Activated naive CD8-positive, alpha-beta T cell treated with anti-CD3 and anti-CD28 coated beads, Interleukin-2, amount 10 ng/mL, durations not matched to agents 7 days and 5 days (primary cell): ENCODE results near the gene MAGEC1. TPM values are rescaled to one million over a fixed set of nuclear protein-coding genes. Genes with fewer than 3 reads are reported as not detected.
"Not testable (repeated sequence)": the region's sequence is repeated elsewhere in the genome, so short reads cannot be mapped to it uniquely, and the experiment has no call there.

ENCODE experiments used
- ATAC-seq: fragments of 150-1000 bp; cut with Tn5 transposase; one replicate; pipeline ENCODE4 v1.10.0; 2021; ENCODE audit warnings: low read depth, moderate library complexity
- POLR2A ChIA-PET: fragments of 350-600 bp; sonication (Branson Sonifier 250); formaldehyde crosslinking; loops from one replicate; lab custom pipeline; 2021; ENCODE audit warnings: antibody characterized with exemption; lab: Charles Lee
- DNase-seq: peaks from one replicate; pipeline ENCODE4 v3.0.0; 2021
- H3K27ac Mint-ChIP-seq: one replicate; pipeline ENCODE4 v1.8.0; 2022; ENCODE audit warnings: mild to moderate bottlenecking, mixed read lengths
- H3K27me3 Mint-ChIP-seq: one replicate; pipeline ENCODE4 v1.8.0; 2022; ENCODE audit warnings: mild to moderate bottlenecking, moderate library complexity, mixed read lengths
- H3K36me3 Mint-ChIP-seq: one replicate; pipeline ENCODE4 v1.8.0; 2021; ENCODE audit warnings: mild to moderate bottlenecking, mixed read lengths
- H3K4me1 Mint-ChIP-seq: one replicate; pipeline ENCODE4 v1.8.0; 2021; ENCODE audit warnings: mixed read lengths
- H3K4me3 Mint-ChIP-seq: one replicate; pipeline ENCODE4 v1.8.0; 2022; ENCODE audit warnings: mild to moderate bottlenecking, moderate library complexity, mixed read lengths
- H3K9me3 Mint-ChIP-seq: one replicate; pipeline ENCODE4 v1.8.0; 2021; ENCODE audit warnings: mixed read lengths
- total RNA-seq, 2 experiments: library from RNA; stranded (reverse); gene quantifications; one replicate each; pipeline ENCODE4 v1.2.3, GENCODE V29; 2021

Gene MAGEC1, protein sequence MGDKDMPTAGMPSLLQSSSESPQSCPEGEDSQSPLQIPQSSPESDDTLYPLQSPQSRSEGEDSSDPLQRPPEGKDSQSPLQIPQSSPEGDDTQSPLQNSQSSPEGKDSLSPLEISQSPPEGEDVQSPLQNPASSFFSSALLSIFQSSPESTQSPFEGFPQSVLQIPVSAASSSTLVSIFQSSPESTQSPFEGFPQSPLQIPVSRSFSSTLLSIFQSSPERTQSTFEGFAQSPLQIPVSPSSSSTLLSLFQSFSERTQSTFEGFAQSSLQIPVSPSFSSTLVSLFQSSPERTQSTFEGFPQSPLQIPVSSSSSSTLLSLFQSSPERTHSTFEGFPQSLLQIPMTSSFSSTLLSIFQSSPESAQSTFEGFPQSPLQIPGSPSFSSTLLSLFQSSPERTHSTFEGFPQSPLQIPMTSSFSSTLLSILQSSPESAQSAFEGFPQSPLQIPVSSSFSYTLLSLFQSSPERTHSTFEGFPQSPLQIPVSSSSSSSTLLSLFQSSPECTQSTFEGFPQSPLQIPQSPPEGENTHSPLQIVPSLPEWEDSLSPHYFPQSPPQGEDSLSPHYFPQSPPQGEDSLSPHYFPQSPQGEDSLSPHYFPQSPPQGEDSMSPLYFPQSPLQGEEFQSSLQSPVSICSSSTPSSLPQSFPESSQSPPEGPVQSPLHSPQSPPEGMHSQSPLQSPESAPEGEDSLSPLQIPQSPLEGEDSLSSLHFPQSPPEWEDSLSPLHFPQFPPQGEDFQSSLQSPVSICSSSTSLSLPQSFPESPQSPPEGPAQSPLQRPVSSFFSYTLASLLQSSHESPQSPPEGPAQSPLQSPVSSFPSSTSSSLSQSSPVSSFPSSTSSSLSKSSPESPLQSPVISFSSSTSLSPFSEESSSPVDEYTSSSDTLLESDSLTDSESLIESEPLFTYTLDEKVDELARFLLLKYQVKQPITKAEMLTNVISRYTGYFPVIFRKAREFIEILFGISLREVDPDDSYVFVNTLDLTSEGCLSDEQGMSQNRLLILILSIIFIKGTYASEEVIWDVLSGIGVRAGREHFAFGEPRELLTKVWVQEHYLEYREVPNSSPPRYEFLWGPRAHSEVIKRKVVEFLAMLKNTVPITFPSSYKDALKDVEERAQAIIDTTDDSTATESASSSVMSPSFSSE
- total RNA-seq, result not detected

DNA sequence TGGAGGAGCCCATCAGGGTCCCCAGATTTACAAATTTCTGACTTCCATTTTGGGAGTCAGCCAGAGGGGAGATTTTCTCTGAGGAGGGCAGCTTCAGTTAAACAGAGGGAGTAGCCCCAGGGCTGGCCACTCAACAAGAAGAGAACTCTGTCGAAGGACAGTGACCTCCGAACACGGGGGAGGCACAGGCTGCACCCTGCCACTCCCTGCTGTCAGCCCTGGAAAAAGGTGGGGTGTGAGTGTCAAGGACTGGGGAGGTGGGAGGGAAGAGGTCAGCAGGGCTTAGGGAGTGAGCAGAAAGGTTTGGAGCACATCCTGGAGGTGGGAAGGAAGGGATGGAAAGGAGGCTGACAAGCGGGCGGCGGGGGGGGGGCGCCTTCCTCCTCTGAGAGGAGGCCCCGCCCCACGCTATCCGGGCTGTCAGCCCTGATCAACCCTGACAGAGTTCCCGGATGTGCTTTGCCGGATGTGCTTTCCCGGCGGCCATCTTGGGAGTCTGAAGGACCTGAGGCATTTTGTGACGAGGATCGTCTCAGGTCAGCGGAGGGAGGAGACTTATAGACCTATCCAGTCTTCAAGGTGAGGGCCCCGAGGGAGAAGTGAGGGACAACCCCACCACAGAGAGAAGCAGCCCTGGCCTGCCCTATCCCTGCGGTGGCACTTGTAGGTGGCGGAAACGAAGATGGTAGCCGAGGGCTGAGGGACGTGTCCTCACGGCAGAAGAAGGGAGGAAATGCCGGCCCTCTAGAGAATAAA, at the start of gene MAGEC1:
MAGEC1 (plus strand) TSS at position 495 of the 756 bp plus-strand sequence. CDS start 1,179 bp downstream, outside the sequence.
- ATAC-seq (no peak), DNase-seq (no peak)
- Mint-ChIP-seq H3K27me3 (no peaks in the 10 kb centered on the region), H3K36me3 (no peaks in the 10 kb centered on the region), H3K4me1 (no peaks in the 10 kb centered on the region), H3K4me3 (no peak within 1 kb of the TSS), H3K27ac (no peak within 1 kb of the TSS), H3K9me3 (no peaks in the 10 kb centered on the region)
- POLR2A ChIA-PET, result no interaction called here

DNA sequence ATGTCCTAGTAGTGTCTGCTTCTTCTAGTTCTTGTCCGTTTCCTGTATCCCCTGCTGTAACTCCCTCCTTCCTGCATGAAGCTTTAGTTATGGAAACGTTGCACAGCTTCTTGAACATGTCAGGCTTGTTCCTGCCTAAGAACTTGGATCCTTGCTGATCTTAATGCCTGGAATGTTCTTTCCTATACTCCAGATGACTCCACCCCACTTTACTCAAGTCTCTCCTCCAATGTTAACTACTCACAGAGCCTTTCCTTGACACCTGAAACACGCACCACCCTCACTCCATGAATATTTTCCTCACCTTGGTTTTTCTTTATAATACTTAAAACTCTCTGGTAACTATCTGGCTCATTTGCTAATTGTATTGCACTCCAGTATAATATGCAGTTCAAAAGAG, 46.2 kb upstream of the MAGEC1 start:
- POLR2A ChIA-PET, result no interaction called here
- no peaks in the 10 kb centered on the region for H3K9me3 Mint-ChIP-seq
- DNase-seq, result no peak
- no peak overlapping the region for H3K27ac Mint-ChIP-seq
- H3K4me3 Mint-ChIP-seq, result no peak overlapping the region
- H3K36me3 Mint-ChIP-seq, result no peaks in the 10 kb centered on the region
- no peaks in the 10 kb centered on the region for H3K4me1 Mint-ChIP-seq
- no peak for ATAC-seq
- H3K27me3 Mint-ChIP-seq, result no peaks in the 10 kb centered on the region

DNA sequence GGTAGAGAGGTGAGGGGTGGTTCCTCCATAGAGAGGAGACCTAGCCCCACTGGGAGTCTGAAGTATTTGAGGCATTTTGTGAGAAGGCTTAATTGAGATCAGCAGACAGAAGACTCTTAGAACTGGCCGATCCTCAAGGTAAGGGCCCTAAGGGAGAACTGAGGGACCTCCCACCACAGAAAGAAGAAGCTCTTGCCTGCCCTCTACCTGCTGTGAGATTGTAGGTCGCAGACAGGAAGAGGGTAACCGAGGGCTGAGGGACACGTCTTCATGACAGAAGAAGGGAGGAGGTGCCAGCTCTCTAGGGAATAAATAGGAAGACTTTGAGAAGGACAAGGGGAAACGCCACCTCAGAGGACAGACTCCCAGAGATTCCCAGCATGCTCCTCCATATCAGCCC, 24.1 kb upstream of the MAGEC1 start:
- H3K36me3 Mint-ChIP-seq, result no peaks in the 10 kb centered on the region
- ATAC-seq, result no peak
- POLR2A ChIA-PET, result no interaction called here
- H3K4me1 Mint-ChIP-seq, result no peaks in the 10 kb centered on the region
- H3K4me3 Mint-ChIP-seq, result no peak overlapping the region
- no peaks in the 10 kb centered on the region for H3K9me3 Mint-ChIP-seq
- no peak overlapping the region for H3K27ac Mint-ChIP-seq
- DNase-seq, result no peak
- no peaks in the 10 kb centered on the region for H3K27me3 Mint-ChIP-seq

DNA sequence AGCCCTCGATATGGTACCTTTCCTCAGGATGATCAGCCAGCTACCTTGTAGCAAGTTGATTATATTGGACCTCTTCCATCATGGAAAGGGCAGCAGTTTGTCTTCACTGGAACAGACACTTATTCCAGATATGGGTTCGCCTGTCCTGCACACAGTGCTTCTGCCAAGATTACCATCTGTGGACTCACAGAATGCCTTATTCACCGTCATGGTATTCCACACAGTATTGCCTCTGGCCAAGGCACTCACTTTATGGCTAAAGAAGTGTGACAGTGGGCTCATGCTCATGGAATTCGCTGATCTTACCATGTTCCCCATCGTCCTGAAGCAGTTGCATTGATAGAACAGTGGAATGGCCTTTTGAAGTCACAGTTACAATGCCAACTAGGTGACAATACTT, 14.9 kb upstream of the MAGEC1 start:
- H3K4me3 Mint-ChIP-seq, H3K4me1 Mint-ChIP-seq, POLR2A ChIA-PET, H3K36me3 Mint-ChIP-seq, H3K27ac Mint-ChIP-seq, DNase-seq, H3K27me3 Mint-ChIP-seq, ATAC-seq, H3K9me3 Mint-ChIP-seq: not testable (repeated sequence)

DNA sequence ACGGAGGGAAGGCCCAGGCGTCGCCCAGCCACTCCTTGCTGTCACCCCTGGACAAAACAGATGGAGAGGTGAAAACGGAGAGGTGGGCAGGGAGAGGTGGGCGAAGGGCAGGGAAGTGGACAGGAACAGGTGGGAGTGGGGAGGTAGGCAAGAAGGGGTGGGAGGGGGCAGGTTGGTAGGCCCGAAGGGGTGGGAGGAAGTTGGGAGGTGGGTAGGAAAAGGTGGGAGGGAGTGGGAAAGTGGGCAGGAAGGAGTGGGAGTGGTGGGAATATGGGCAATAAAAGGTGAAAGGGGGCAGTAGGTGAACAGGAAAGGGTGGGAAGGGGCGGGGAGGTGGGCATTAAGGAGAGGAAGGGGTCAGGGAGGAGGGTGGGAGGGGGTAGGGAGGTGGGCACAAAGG, 9.0 kb upstream of the MAGEC1 start:
- Mint-ChIP-seq H3K36me3 (no peaks in the 10 kb centered on the region), H3K4me3 (no peak overlapping the region), H3K27me3 (no peaks in the 10 kb centered on the region), H3K27ac (no peak overlapping the region), H3K4me1 (no peaks in the 10 kb centered on the region), H3K9me3 (no peaks in the 10 kb centered on the region)
- DNase-seq (no peak), ATAC-seq (no peak)
- POLR2A ChIA-PET, result no interaction called here

DNA sequence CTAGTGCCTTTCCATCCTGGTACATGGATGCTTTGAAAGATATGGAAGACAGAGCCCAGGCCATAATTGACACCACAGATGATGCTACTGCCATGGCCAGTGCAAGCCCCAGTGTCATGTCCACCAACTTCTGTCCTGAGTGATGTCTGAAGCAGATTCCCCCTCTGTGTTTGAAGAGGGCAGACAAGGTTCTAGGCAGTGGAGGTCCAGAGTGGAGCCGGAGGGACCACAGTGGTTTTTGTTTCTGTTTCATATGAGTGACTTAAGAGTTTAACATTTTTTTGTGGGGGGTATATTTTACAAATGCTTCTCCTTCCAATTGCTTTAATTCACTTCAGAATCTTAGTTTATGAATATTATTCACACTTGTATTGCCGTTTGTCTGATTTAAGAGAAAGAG, 6.0 kb upstream of the MAGEC1 start:
- Mint-ChIP-seq H3K9me3 (no peaks in the 10 kb centered on the region), H3K27ac (no peak overlapping the region), H3K4me3 (no peak overlapping the region), H3K36me3 (no peaks in the 10 kb centered on the region), H3K4me1 (no peaks in the 10 kb centered on the region), H3K27me3 (no peaks in the 10 kb centered on the region)
- DNase-seq, result no peak
- POLR2A ChIA-PET, result no interaction called here
- no peak for ATAC-seq

DNA sequence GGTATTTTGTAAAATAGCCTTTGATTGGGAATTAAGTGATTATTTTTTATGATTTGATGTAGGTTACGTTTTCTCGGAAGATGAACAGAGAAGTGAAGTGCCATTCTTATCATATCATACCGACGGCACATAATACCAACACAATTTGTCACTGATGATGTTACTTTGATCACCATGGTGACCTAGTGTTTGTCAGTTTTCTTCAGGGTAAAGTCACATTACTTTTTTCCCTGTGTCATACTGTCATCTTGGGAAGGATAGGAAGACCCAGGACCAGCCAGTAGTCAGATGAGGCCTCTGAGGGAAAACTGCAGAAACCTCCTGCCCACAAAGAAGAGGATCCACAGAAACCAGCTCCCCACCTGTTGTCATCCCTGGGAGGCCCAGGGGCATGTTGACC, 1.3 kb upstream of the MAGEC1 start:
- Mint-ChIP-seq H3K36me3 (no peaks in the 10 kb centered on the region), H3K9me3 (no peaks in the 10 kb centered on the region), H3K4me3 (no peak overlapping the region), H3K27ac (no peak overlapping the region), H3K27me3 (no peaks in the 10 kb centered on the region), H3K4me1 (no peaks in the 10 kb centered on the region)
- DNase-seq, result no peak
- POLR2A ChIA-PET, result no interaction called here
- no peak for ATAC-seq

DNA sequence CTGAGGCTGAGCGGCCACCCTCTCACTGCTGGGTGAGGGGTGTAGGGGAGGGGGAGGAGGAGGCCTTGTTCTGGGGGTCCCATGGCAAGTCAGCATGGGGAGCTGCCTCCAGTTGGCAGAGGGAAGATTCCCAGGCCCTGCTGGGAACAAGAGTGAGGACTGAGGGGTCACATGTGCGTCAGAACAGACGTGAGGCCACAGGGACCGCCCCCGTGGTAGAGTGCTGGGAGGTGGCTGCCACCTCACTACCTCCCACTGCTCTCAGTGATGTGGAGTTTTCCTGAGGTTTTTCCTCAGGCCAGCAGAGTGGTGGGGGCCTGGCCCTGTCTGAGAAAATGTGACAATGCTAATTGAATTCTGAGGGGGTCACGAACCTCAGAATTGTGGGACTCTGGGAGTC, 568 bp downstream of the MAGEC1 start:
- DNase-seq, result no peak
- H3K36me3 Mint-ChIP-seq, result no peaks in the 10 kb centered on the region
- POLR2A ChIA-PET, result no interaction called here
- no peaks in the 10 kb centered on the region for H3K9me3 Mint-ChIP-seq
- H3K27ac Mint-ChIP-seq, result no peak overlapping the region
- H3K4me1 Mint-ChIP-seq, result no peaks in the 10 kb centered on the region
- ATAC-seq, result no peak
- no peaks in the 10 kb centered on the region for H3K27me3 Mint-ChIP-seq
- H3K4me3 Mint-ChIP-seq, result no peak overlapping the region

DNA sequence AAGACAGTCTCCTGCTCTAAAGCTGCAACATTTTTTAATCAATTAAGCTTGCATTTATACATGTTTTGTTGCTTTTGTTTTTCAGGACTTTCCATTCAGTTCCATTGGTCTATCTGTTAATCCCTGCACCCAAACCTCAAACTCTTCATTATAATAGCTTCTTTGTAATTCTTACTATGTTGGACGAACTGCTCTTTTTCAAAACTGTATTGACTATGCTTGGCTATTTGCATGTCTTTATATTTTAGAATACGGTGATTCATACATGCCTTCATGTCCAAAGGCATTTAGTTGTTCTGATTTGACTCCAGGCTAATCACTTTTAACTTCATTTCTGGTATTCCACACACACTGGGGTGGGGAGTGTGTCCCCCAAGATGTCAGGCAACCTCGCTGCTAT, 14.1 kb downstream of the MAGEC1 start:
- POLR2A ChIA-PET, result no interaction called here
- no peaks in the 10 kb centered on the region for H3K27me3 Mint-ChIP-seq
- H3K36me3 Mint-ChIP-seq, result no peaks in the 10 kb centered on the region
- H3K4me3 Mint-ChIP-seq, result no peak overlapping the region
- no peaks in the 10 kb centered on the region for H3K4me1 Mint-ChIP-seq
- no peak overlapping the region for H3K27ac Mint-ChIP-seq
- DNase-seq (no peak), ATAC-seq (no peak)
- H3K9me3 Mint-ChIP-seq, result no peaks in the 10 kb centered on the region

DNA sequence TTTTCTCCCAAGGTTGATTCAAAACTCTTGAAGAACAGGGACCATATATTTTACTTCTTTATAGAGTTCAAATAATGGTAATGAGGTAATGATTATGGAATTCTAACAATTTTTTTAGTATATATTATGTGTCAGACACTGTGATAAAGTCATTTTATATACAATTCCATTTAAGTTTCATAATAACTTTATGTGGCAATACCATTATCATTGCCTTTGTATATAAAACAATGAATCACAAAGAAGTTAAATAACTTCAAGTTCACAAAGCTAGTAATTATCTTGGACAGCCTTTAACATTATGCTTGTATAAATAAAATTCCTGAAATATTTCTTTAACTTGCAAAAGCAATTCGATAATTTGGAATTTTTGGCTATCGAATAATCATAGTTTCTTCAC, 20.6 kb downstream of the MAGEC1 start:
- Mint-ChIP-seq H3K27me3 (no peaks in the 10 kb centered on the region), H3K4me1 (no peaks in the 10 kb centered on the region), H3K36me3 (no peaks in the 10 kb centered on the region), H3K27ac (no peak overlapping the region), H3K9me3 (no peaks in the 10 kb centered on the region), H3K4me3 (no peak overlapping the region)
- POLR2A ChIA-PET, result no interaction called here
- no peak for ATAC-seq
- DNase-seq, result no peak

DNA sequence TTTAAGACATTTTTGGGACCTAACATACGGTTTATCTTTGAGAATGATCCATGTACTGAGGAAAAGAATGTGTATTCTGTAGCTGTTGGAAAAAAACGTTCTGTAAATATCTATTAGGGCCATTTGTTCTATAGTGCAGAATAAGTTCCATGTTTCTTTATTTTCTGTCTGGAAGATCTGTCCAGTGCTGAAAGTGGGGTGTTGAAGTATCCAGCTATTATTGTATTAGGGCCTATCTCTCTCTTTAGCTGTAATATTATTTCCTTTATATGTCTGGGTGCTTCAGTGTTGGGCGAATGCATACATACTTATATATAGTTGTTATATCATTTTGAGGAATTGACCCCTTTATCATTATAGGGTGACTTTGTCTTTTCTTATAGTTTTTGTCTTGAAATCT, 24.7 kb downstream of the MAGEC1 start:
- Mint-ChIP-seq H3K36me3 (no peaks in the 10 kb centered on the region), H3K4me1 (no peaks in the 10 kb centered on the region), H3K27me3 (no peaks in the 10 kb centered on the region), H3K9me3 (no peaks in the 10 kb centered on the region), H3K27ac (no peak overlapping the region), H3K4me3 (no peak overlapping the region)
- ATAC-seq (no peak), DNase-seq (no peak)
- POLR2A ChIA-PET, result no interaction called here

DNA sequence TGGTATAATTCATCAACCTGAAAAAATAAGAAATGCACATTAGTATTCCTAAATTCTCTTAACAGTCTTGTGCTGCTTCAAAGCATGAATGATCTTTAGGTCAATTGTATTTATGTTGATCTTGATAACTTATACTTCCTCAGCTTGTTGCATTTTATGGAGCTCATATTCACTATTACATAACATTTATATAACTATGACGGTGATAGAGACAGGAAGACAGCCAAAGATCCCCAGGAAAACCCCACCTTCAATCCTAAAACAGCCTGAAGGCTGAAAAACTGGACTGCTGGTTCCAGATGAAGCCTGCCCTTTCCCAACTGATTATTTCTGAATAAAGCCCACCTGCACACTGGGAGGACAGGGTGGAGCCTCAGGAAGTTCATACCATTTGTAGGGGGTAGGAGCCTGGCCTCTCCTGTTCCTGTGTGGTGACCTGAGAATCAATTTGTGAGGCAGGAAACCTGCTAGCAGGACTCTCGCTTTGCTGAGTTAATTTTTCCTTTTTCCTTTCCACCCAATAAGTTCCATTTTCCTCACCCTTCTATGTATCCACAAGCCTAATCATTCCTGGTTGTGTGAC, 30.5 kb downstream of the MAGEC1 start:
- no peaks in the 10 kb centered on the region for H3K36me3 Mint-ChIP-seq
- H3K27ac Mint-ChIP-seq, result no peak overlapping the region
- no peaks in the 10 kb centered on the region for H3K9me3 Mint-ChIP-seq
- no peak overlapping the region for H3K4me3 Mint-ChIP-seq
- ATAC-seq, result no peak
- POLR2A ChIA-PET, result no interaction called here
- H3K27me3 Mint-ChIP-seq, result no peaks in the 10 kb centered on the region
- no peak for DNase-seq
- no peaks in the 10 kb centered on the region for H3K4me1 Mint-ChIP-seq

DNA sequence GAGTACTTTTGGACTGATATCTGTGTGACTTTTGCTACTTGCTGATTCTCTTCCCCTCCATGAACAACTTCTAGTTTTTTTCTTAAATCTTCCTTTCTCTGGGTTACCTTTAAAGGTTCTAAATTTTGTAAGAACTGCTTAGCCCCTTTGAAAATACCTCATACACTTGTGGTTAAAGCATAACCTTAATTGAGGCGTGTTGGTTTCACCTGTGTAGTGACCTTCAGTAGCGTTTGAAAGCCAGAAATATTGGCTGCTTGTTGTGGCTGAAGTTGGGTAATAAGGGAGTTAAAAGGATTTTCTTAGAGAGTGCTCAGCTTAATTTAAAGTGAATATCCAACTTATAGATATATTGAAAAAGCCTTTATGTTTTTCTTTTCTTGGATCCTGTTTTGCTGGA, 32.0 kb downstream of the MAGEC1 start:
- ATAC-seq, result no peak
- DNase-seq, result no peak
- no peak overlapping the region for H3K27ac Mint-ChIP-seq
- no peaks in the 10 kb centered on the region for H3K36me3 Mint-ChIP-seq
- no peaks in the 10 kb centered on the region for H3K4me1 Mint-ChIP-seq
- no peak overlapping the region for H3K4me3 Mint-ChIP-seq
- POLR2A ChIA-PET, result no interaction called here
- no peaks in the 10 kb centered on the region for H3K27me3 Mint-ChIP-seq
- no peaks in the 10 kb centered on the region for H3K9me3 Mint-ChIP-seq
